SK-MEL-5 (cell line): ENCODE data around the gene SHLD1. TPM values are rescaled to one million over a fixed set of nuclear protein-coding genes. Genes with fewer than 3 reads are reported as not detected.
"Not testable (repeated sequence)": the region's sequence is repeated elsewhere in the genome, so short reads cannot be mapped to it uniquely, and the experiment has no call there.

Experiments used
- DNase-seq: peaks from one replicate; pipeline ENCODE4 v3.0.0-alpha.2; 2016; ENCODE audit warnings: low read depth, low spot score
- in situ Hi-C: cut with HindIII; loops from 2 replicates; pipeline ENCODE4 v1.10.0; 2016; ENCODE audit warnings: low sequenced_read_pairs, high pct_unique_total_duplicates, low pct_unique_long_range_greater_than_20kb
- total RNA-seq: library from RNA; depleted of rRNA; stranded (reverse); fragments of >200 nt; shearing (Covaris generic); gene quantifications from 2 replicates; pipeline ENCODE4 v1.2.3, GENCODE V29; 2014

SHLD1 gene
- total RNA-seq, 1 experiment from 2014 or later: 4.0 TPM

DNA sequence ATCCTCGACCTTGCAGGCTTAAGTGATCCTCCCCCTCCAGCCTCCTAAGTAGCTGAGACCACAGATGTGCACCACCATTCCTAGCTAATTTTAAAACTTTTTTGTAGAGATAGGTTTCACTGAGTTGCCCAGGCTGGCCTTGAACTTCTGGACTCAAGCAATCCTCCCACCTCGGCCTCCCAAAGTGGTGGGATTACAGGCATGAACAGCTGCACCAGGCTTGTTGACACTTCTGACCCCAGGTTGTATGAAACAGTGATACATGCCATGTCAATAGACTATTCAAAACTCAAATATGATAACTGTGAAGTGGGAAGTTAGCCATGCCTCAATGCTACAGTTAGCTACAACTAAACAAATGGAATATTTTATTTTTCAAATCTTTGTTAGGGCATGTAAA lies 20.1 kb upstream of the SHLD1 start:
- DNase-seq: no peak
- in situ Hi-C loops: no loop called here

DNA sequence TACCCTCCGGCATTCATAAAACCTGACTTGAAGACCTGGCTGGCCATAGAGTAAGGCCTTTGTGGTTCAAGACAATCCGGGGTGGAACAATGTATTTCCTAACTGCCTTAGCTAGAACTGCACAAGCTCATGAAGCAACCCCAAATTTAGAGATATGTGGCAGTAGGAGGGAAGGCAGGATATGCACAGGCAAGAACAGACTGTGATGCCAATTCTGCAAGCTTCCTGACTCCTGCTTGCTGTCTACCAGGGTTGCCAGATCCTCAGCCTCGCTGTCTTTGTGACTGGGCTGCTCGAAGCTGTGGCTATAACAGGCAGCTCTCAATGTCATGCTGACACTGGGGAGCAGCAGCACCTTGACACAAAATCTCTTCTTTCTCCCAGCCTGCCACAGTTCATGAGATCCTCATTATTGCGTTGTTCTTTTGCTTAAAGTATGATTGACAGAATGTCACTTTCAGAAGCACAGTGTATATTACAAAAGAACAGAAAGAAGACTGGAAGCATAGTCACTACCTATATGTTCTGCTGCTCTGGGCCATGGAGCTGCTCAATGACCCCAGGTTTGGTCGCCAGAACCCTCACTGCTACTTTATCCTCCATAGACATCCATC lies 18.3 kb upstream of the SHLD1 start:
- in situ Hi-C loops: no loop called here
- DNase-seq: no peak

DNA sequence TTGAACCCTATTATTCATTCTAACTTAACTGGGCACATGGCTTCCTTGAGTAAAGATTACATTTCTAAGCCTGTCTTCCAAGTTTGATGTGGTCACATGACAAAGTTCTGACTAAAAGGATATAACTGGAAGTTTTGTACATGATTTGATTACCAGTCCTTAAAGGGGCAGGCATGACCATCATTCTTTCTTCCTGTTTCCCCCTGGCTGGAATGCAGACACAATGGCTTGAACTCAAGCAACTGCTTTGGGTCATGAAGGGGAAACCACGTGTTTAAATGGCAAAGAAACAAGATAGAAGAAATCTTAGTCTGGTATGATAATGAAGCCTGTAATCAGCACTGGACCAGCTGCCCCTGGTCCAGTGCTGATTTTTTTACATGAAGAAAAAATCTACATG lies 15.6 kb upstream of the SHLD1 start:
- in situ Hi-C loops: no loop called here
- peak; percentile 31 for DNase-seq

DNA sequence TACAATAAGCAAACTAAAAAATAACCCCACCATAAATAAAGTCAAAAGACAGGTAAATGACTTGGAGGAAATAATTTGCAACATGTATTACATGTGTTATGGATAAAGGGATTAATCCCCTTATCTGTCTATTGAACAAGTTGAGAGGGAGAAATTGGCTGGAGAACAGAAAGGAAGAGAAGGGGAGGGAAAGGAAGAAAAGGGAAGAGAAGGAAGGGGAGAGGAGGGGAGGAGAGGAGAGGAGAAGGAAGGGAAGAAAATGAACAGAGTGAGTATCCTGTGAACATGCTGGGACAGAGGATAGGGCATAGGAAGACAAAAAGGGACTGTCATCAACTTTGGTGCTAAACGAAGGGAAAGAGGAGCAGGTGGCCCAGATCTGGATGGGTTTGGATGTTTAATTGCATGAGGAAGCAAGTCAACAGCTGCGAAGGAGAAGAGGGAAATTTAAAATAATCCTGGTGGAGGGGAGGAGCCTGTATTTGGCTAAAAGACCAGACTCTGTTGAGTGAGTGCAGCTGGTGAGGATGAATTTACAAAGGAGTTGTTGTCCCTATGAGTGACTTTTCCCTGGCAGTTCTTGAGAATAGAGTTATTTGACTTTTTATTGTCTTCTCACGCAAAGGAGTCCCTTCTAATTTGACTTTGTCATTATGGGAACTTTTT lies 14.2 kb upstream of the SHLD1 start:
- DNase-seq: peak; percentile 62
- in situ Hi-C loops: no loop called here

DNA sequence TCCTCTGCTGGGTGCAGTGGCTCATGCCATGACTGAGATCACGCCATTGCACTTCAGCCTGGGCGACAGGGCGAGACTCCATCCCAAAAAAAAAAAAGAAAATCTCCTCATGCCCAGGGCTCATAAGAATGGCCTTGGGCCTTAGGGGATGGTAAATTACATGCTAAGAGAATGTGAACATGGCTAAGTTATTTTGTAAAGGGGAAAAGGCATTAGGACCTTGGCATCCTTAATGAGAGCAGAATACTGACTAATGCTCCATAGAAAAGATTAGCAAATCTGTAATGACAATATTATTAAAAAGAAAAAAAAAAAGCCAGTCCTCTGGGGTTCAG lies 12.6 kb upstream of the SHLD1 start:
- in situ Hi-C loops: no loop called here
- no peak for DNase-seq

DNA sequence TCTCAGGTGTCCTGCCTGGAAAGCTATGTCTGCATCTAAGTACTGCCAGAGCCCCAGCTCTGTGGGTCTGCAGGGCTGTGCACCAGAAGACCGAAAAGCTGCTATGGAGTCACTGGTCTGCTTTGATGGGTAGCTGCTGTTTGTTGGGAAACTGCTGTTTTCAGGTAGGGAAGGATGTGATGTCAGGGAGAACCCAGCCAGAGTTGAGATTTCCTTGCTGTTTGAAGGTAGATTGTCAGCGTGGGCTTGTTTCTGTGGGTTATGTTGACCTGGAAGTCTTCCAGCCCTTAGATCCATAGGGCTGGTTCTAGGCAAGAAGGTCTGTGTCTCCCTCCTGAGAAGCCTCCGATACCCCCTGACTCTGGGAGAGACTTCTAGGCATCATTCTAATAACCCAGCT lies 12.2 kb upstream of the SHLD1 start:
- DNase-seq: no peak
- in situ Hi-C loops: no loop called here

DNA sequence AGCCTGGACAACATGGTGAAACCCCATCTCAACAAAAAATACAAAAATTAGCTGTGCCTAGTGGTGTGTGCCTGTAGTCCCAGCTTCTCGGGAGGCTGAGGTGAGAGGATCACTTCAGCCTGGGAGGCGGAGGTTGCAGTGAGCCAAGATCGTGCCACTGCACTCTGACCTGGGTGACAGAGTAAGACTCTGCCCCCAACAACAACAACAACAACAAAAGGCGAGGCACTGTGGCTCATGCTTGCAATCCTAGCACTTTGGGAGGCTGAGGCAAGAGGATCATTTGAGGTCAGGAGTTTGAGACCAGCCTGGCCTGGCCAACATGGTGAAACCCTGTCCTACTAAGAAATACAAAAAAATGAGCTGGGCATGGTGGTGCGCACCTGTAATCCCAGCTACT lies 9.6 kb upstream of the SHLD1 start:
- in situ Hi-C loops: not testable (repeated sequence)

DNA sequence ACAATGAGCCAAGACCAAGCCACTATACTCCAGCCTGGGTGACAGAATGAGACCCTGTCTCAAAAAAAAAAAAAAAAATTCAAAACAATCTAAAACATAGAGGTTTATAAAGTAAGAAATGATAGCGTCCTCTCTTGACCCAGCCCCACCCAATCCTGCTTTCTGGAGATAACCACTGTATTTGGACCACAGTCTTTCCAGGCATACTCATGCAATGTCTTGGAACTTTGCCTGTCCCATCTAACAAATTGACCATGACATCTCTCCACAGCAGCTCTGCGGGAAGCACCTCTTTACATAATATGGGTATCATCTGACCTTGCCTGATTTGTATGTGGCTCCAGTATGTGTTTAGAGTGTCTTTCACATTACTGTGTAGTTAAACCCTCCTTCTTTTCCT lies 9.1 kb upstream of the SHLD1 start:
- no peak for DNase-seq
- in situ Hi-C loops: no loop called here

More for the DNA sequence above, 9.6 kb upstream of the SHLD1 start:
- DNase-seq: not testable (repeated sequence)

DNA sequence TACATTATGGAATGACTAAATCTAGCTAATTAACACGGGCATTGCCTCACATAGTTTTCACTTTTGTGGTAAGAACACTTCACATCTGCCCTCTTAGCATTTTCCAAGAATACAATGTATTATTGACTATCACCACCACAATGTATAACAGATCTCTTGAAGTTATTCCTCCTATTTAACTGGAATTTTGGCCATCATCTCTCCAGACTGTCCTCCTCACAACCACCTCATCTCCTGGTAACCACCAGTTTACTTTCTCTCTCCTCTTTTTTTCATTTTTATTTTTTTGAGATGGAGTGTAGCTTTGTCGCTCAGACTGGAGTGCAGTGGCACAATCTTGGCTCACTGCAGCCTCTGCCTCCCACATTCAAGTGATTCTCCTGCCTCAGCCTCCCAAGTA lies 8.2 kb upstream of the SHLD1 start:
- in situ Hi-C loops: no loop called here
- no peak for DNase-seq

DNA sequence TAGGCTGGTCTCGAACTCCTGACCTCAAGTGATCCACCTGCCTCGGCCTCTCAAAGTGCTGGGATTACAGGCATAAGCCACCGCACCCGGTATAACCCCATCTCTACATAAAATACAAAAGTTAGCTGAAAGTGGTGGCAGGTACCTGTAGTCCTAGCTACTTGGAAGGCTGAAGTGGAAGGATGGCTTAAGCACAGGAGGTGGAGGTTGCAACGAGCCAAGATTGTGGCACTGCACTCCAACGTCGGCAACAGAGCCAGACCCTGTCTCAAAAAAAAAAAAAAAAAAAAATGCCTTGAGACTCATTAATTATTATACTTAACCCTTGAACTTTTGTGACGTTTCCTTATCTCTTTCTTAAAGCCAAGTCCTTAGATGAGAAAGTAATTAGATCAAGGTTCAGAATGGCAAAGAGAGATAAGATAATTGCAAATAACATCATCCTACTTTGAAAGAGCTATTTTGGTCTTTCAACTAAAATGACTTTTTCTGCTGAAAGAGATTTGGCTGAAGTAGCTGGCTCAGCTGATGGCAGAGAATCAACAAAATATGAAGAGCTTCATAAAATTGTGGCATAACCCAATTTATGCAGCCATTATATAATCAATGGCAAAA lies 4.7 kb upstream of the SHLD1 start:
- in situ Hi-C loops: no loop called here
- no peak for DNase-seq

DNA sequence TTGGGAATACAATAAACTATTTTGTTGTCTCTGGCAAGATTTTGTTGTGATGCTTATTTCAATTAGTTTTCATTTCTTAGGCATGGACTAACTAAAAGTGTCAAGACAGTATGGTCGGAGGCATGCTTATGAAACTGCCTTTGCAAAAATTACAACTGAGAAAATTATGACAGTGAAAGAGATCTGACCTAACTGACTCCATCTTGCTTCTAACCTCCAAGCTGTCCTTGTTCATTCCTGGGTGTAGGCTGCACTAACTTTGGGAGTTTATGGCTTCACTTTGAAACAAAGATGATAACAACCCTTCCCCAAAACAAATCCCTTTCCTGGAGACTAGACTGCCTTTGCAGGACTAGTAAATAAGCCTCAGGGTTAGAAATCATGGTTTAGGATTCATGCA lies 4.1 kb upstream of the SHLD1 start:
- DNase-seq: no peak

DNA sequence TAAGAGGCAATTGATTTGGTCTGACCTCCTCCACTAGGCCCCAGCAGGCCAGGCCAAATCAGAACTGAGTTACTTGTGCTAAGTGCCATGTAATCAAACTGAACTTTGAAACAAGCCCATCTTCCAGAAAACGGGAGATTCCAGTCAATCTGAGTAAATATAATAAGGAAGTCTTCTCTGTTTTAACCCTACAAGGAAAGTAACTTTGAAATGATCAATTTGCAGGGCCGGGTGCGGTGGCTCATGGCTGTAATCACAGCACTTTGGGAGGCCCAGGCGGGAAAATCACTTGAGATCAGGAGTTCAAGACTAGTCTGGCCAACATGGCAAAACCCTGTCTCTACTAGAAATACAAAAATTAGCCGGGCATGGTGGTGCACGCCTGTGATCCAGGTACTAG lies 2.0 kb upstream of the SHLD1 start:
- no peak for DNase-seq
- in situ Hi-C loops: no loop called here

More for the DNA sequence above, 4.1 kb upstream of the SHLD1 start:
- in situ Hi-C loops: no loop called here

DNA sequence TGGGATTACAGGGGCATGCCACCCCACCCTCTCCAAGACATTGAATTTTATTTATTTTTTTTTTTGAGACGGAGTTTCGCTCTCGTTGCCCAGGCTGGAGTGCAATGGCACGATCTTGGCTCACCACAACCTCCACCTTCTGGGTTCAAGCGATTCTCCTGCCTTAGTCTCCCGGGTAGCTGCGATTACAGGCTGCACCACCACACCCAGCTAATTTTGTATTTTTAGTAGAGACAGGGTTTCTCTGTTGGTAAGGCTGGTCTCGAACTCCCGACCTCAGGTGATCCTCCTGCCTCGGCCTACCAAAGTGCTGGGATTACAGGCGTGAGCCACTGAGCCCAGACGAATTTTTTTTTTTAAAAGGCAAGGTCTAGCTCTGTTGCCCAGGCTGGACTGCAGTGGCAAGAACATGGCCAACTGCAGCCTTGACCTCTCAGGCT lies 669 bp upstream of the SHLD1 start:
- DNase-seq, in situ Hi-C loops: not testable (repeated sequence)

DNA sequence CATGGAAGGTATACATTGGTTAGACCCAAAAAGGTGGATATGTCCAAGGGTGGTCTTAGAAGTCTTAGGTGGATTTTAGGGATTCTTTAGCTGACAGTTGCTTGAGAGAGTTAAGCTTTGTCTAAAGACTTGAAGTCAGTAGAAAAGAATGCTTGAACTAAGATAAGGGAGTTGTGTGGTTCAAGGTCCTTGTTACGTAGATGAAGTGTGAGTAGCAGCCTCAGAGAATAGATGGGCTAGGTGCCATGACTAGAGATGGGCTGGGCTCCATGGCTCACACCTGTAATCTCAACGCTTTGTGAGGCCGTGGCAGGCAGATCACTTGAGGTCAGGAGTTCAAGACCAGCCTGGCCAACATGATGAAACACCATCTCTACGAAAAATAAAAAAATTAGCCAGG lies 1.7 kb downstream of the SHLD1 start:
- DNase-seq: no peak
- in situ Hi-C loops: no loop called here

DNA sequence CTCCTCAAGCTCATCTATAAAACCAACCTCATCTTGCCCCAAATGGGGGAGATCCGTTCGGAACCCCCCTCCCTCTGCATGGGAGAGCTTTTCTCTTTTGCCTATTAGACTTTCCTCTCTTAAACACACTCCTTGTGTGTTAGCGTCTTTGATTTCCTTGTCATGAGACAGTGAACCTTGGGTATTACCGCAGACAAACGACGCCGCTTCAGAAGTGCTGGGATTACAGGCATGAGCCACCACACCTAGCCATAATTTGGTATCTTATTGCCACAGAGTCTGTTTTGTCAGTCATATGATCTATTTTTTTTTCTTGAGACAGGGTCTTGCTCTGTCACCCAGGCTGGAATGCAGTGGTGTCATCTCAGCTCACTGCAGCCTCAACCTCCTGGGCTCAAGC lies 3.6 kb downstream of the SHLD1 start:
- DNase-seq: no peak
- in situ Hi-C loops: no loop called here

DNA sequence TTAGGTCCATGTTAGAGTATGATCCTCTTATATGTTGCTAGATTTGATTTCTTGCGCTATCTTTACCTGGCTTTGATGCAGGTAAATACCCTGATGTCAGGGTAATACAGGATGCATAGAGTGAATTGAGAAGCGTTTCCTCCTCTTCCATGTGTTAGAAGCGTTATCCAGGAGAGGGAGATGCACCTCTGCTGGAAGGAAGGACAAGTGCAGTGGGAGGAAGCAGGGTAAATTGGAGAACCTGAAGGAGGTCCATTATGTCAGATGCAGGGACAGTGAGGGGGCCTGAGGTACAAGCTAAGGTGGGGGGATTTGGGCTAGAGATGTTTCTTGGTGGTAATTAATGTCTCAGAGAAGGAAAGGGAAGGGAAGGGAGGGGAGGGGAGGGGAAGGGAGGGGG lies 7.7 kb downstream of the SHLD1 start:
- DNase-seq: no peak
- in situ Hi-C loops: no loop called here

DNA sequence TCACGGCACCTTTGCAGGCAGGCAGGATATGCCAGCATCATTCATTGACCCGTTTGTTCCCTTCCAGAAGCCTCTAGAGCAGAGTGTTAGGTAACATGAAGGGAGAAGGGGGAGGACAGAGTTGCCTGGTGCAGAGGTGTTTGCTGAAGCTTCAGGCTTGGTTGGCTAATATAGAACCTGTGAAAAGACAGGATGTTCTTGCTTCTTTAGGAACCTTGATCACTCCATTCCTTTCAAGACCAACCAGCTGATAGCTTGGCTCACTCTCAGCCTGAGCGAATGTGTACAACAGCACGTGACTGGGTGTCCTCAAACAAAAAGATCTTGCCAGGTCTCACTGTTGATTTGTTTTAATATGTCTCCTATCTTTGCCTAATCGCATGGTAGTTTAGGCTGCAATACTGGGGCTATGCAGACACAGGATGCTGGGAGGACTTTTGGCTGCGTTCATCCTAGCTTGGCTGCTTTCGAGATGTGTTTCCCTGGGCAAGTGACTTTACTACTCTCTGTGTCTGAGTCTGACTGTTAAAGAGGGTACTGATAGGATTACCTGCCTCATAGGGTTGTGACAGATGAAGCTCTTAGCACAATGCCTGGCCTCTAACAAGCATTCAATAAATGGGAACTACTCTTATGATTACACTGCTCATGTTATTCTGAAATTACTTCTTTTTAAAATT lies 16.0 kb downstream of the SHLD1 start:
- in situ Hi-C loops: no loop called here

DNA sequence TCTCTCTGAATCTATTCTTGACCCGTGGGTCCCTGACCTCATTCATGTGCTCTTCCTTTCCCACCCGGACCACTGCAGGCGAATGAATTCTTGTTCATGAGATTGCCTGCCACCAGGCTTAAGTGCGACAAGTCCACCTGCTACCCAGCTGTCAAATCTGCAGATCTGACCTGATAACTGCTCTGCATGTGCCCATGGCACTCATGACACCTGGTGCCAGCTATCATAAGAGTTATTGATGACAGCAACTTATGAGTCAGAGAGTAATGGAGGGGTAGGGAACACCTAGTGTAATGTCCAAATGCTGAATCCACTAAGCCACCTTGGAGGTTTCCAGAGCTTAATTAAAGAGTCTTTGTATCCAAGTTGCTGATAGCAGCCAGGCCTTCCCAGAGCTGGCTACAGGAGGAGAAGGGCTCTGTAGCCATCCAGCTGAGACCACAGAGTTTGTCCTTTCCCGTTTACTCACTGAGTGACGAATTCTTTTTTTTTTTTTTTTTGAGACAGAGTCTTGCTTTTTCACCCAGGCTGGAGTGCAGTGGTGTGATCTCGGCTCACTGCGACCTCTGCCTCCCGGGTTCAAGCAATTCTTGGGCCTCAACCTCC lies 17.4 kb downstream of the SHLD1 start:
- in situ Hi-C loops: no loop called here
- no peak for DNase-seq

More for the DNA sequence above, 16.0 kb downstream of the SHLD1 start:
- DNase-seq: no peak
